Muscle layer of duodenum (tissue), 2 donors: ENCODE data around the gene EPS8L1.
"Not testable (repeated sequence)": the region's sequence is repeated elsewhere in the genome, so short reads cannot be mapped to it uniquely, and the experiment has no call there.

Experiments
- H3K27ac ChIP-seq: one replicate; pipeline ENCODE4 v1.7.0; 2013; ENCODE audit warnings: mild to moderate bottlenecking, low read length
- H3K27me3 ChIP-seq: one replicate; pipeline ENCODE4 v1.7.0; 2013; ENCODE audit warnings: low read depth, mild to moderate bottlenecking, control low read depth, low read length
- H3K36me3 ChIP-seq, 2 donors: one replicate each; pipeline ENCODE4 v1.7.0; 2013; ENCODE audit warnings: low read length in 2 of 2, control low read depth in 1 of 2, mild to moderate bottlenecking in 1 of 2; ENCODE audit not compliant: insufficient read depth in 2 of 2, control insufficient read depth in 1 of 2
- H3K4me1 ChIP-seq, 2 donors: one replicate each; pipeline ENCODE4 v1.7.0; 2013; ENCODE audit warnings: low read length in 2 of 2, mild to moderate bottlenecking in 2 of 2, control low read depth in 1 of 2, moderate library complexity in 1 of 2; ENCODE audit not compliant: insufficient read depth in 2 of 2, control insufficient read depth in 1 of 2
- H3K4me3 ChIP-seq, 2 donors: one replicate each; pipeline ENCODE4 v1.7.0; 2013; ENCODE audit warnings: low read length in 2 of 2, low read depth in 1 of 2, mild to moderate bottlenecking in 1 of 2
- H3K9me3 ChIP-seq, 2 donors: one replicate each; pipeline ENCODE4 v1.7.0; 2013; ENCODE audit warnings: low read length in 2 of 2, control low read depth in 1 of 2, mild to moderate bottlenecking in 1 of 2; ENCODE audit not compliant: control insufficient read depth in 1 of 2
- donor health status: healthy.

The EPS8L1 gene

GRCh38 chr19:55056827-55057226, 18.8 kb upstream of the EPS8L1 start:
- Histone ChIP-seq H3K4me1 (no peaks in the 10 kb centered on the region), H3K27ac (no peak overlapping the region), H3K36me3 (peaks cover 11 to 54% of the 10 kb centered on the region in 2 donors), H3K9me3 (peaks cover 0 to 2% of the 10 kb centered on the region in 2 donors), H3K4me3 (no peak overlapping the region), H3K27me3 (no peaks in the 10 kb centered on the region)

DNA sequence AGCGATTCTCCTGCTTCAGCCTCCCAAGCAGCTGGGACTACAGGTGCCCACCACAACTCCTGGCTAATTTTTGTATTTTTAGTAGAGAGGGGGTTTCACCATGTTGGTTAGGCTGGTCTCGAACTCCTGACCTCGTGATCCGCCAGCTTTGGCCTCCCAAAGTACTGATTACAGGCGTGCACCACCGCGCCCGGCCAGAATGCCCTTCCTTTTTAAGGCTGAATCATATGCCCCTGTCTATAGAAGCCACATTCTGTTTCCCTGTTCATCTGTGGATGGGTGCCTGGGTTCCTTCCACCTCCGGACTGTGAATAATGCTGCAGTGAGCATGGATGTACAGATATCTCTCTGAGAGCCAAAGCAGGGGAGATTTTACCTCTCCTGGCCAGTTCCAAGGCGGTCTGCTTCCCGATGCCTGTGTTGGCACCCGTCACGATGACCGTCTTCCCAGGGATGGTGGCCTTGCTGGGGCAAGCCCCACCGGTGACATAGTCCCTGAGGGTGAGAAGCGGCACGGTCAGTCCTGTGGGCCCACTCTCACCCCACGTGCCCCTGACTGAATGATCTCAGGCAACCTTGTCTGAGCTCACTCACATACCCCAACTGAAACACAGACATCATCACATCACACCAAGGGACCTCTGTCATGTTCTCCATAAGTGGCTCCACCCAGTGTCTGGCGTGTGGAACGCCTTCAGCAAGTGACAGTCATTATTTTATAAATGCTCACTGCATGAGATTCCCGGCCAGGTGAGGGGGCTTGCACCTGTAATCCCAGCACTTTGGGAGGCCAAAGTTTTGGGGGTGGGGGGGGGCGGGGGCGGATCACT, 16.7 kb upstream of the EPS8L1 start:
- peaks cover 6 to 39% of the 10 kb centered on the region in 2 donors for H3K36me3 ChIP-seq
- peaks cover 0 to 2% of the 10 kb centered on the region in 2 donors for H3K9me3 ChIP-seq
- H3K27me3 ChIP-seq, result no peaks in the 10 kb centered on the region
- H3K27ac ChIP-seq, result no peak overlapping the region
- no peak overlapping the region for H3K4me3 ChIP-seq
- peaks cover 0 to 8% of the 10 kb centered on the region in 2 donors for H3K4me1 ChIP-seq

- not testable (repeated sequence) for H3K4me3 ChIP-seq, H3K27ac ChIP-seq, H3K4me1 ChIP-seq, H3K9me3 ChIP-seq, H3K27me3 ChIP-seq
- peaks cover 5 to 28% of the 10 kb centered on the region in 2 donors for H3K36me3 ChIP-seq
Measured at GRCh38 chr19:55060287-55060686, 15.4 kb upstream of the EPS8L1 start.

DNA sequence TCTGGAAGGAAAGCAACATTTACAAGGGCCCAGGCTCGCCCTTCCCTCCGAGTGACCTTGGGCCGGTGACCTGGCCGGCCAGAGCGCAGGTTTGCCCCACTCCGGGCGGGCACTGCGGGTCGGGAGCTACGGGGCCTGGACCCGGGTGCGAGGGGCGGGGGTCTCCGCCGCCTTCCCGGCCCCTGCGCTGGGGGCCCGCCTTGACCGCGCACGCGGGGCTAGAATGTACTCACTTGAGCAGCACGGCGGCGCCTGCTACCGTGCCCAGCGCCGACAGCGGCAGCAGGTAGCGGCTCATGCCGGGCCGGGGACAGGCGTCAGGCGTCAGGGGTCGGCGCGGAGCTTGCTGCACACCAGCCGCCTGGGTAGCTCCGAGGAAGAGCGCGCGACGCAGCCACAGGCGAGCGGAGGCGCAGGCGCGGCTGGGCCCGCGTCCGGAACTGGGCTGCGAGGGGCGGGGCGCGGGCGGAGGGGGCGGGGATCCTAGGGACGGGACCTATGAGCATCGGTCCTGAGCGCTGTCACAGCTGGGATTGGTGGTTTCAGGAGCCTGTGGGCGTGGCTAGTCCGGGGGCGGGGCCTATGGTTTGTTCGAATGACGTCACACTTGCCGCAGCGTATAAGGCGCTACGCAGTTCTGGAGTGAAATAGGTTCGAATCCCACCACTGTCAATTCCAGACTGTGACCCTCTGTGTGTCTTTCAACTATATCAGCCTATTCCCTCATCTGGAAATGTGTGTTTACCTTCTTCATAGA, 12.8 kb upstream of the EPS8L1 start, which contains the start of gene RDH13:
Gene RDH13 (minus strand): TSS at position 414 of the 757 bp plus-strand sequence. CDS start 116 bp downstream, at position 298.
- H3K36me3 ChIP-seq, result peaks cover 0 to 8% of the 10 kb centered on the region in 2 donors
- peaks cover 7% of the 10 kb centered on the region for H3K27me3 ChIP-seq
- no peaks in the 10 kb centered on the region for H3K9me3 ChIP-seq
- H3K4me1 ChIP-seq, result peaks cover 0 to 8% of the 10 kb centered on the region in 2 donors
- no peak within 1 kb of the TSS for H3K27ac ChIP-seq
- peak within 1 kb of the TSS; percentile 63 to 92 for H3K4me3 ChIP-seq

GRCh38 chr19:55063492-55063843, 12.2 kb upstream of the EPS8L1 start:
- Histone ChIP-seq H3K36me3 (peaks cover 0 to 7% of the 10 kb centered on the region in 2 donors), H3K27ac (no peak overlapping the region), H3K4me1 (peaks cover 0 to 8% of the 10 kb centered on the region in 2 donors), H3K4me3 (peak overlapping the region; percentile 39 to 92), H3K27me3 (peaks cover 7% of the 10 kb centered on the region), H3K9me3 (no peaks in the 10 kb centered on the region)

- H3K4me1 ChIP-seq, result peaks cover 0 to 14% of the 10 kb centered on the region in 2 donors
- not testable (repeated sequence) for H3K27ac ChIP-seq, H3K9me3 ChIP-seq, H3K36me3 ChIP-seq, H3K4me3 ChIP-seq
- peaks cover 13% of the 10 kb centered on the region for H3K27me3 ChIP-seq
Measured at GRCh38 chr19:55065516-55065915, 10.2 kb upstream of the EPS8L1 start.

DNA sequence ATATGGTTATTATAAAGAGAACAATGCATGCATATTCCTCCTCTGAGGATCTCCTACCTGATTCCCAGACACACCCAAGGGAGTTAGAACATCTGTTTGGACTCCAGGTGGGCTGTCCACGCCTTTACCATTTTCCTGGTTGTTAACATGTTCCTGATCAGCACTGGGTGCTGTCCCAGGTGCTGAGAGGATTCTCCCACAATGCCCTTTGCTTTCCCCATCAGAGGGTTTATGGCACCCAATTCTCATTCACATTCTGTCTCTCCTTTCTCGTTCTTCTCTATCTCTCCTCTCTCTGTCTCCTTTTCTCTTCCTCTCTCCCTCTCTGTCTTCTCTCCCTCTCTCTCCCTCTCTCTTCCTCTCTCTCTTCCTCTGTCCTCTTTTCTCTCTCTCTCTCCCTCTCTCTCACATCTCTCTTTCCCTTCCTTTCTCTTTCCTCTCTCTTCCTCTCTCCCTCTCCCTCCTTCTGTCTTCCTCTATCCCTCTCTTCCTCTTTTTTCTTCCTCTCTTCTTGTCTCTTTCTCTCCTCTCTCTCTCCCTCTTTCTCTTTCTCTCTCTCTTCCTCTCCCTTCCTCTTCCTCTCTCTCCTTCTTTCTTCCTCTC, 9.5 kb upstream of the EPS8L1 start:
- Histone ChIP-seq H3K4me3 (no peak overlapping the region), H3K36me3 (no peaks in the 10 kb centered on the region), H3K27me3 (peaks cover 13% of the 10 kb centered on the region), H3K27ac (no peak overlapping the region), H3K9me3 (no peaks in the 10 kb centered on the region), H3K4me1 (peaks cover 0 to 14% of the 10 kb centered on the region in 2 donors)

DNA sequence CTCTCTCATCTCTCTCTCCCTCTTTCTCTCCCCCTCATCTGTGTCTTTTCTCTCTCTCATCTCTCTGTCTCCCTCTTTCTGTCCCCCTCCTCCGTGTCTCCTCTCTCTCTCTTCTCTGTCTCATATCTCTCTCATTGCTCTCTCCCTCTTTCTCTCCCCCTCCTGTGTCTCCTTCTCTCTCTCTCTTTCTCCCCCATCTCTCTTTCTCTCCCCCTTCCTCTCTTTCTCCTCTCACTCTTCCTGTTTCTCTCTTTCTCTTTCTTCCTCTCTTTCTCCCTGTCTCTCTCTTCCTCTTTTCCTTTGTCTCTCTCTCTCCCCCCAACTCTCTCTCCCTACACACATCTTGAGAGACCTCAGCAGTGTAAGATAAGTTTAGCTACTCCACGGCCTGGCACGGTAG, 7.8 kb upstream of the EPS8L1 start:
- peaks cover 13% of the 10 kb centered on the region for H3K27me3 ChIP-seq
- H3K4me1 ChIP-seq, result peaks cover 0 to 6% of the 10 kb centered on the region in 2 donors
- H3K9me3 ChIP-seq, result peaks cover 0 to 5% of the 10 kb centered on the region in 2 donors
- H3K4me3 ChIP-seq, result no peak overlapping the region
- no peak overlapping the region for H3K27ac ChIP-seq
- no peaks in the 10 kb centered on the region for H3K36me3 ChIP-seq

GRCh38 chr19:55068950-55069864, 6.5 kb upstream of the EPS8L1 start:
- Histone ChIP-seq H3K4me3 (peak overlapping the region in 1 of 2 donors; percentile 27), H3K27ac (peak overlapping the region; percentile 19), H3K27me3 (peaks cover 13% of the 10 kb centered on the region), H3K36me3 (no peaks in the 10 kb centered on the region), H3K9me3 (peaks cover 0 to 8% of the 10 kb centered on the region in 2 donors), H3K4me1 (peaks cover 0 to 6% of the 10 kb centered on the region in 2 donors)

- Histone ChIP-seq H3K36me3 (no peaks in the 10 kb centered on the region), H3K4me3 (no peak overlapping the region)
Measured at GRCh38 chr19:55069865-55070197, 5.8 kb upstream of the EPS8L1 start.

More at GRCh38 chr19:55069865-55070197, 5.8 kb upstream of the EPS8L1 start:
- H3K27me3 ChIP-seq, result peaks cover 13% of the 10 kb centered on the region
- peak overlapping the region; percentile 19 for H3K27ac ChIP-seq
- H3K9me3 ChIP-seq, result peaks cover 0 to 8% of the 10 kb centered on the region in 2 donors
- peaks cover 0 to 6% of the 10 kb centered on the region in 2 donors for H3K4me1 ChIP-seq
